Epithelial cell of esophagus (primary cell): ENCODE measurements around the gene ASB4.

Experiments used
- DNase-seq: peaks from one replicate; pipeline ENCODE4 v3.0.0; 2010; ENCODE audit warnings: low read depth
- H3K4me3 ChIP-seq: 2 replicates; pipeline ENCODE4 v1.5.1; 2011; ENCODE audit warnings: mild to moderate bottlenecking, low read length, control low read depth
- CTCF ChIP-seq: IDR thresholded peaks from 2 replicates; pipeline ENCODE4 v1.5.1; 2011; ENCODE audit warnings: low read depth, mild to moderate bottlenecking, low read length, control low read depth, inconsistent platforms; ENCODE audit not compliant: insufficient read depth; ENCODE audit errors: missing control alignments

Gene ASB4

GRCh38 chr7:95509199-95509598 is 23.5 kb downstream of the ASB4 start:
- no peak overlapping the region for H3K4me3 ChIP-seq
- TF ChIP-seq CTCF, result no peak
- DNase-seq, result peak; percentile 11

- DNase-seq, result peak; percentile 62
These were observed 26.0 kb downstream of the ASB4 start for GRCh38 chr7:95511716-95512260.

GRCh38 chr7:95517458-95517857 is 31.7 kb downstream of the ASB4 start:
- H3K4me3 ChIP-seq, result no peak overlapping the region
- no peak for TF ChIP-seq CTCF

More at GRCh38 chr7:95511716-95512260, 26.0 kb downstream of the ASB4 start:
- H3K4me3 ChIP-seq, result no peak overlapping the region
- peak; percentile 77 for TF ChIP-seq CTCF

GRCh38 chr7:95517870-95518269 is 32.1 kb downstream of the ASB4 start:
- no peak overlapping the region for H3K4me3 ChIP-seq
- TF ChIP-seq CTCF, result no peak
- no peak for DNase-seq

More at GRCh38 chr7:95517458-95517857, 31.7 kb downstream of the ASB4 start:
- no peak for DNase-seq

- no peak for TF ChIP-seq CTCF
- H3K4me3 ChIP-seq, result no peak overlapping the region
- no peak for DNase-seq
These were observed 34.4 kb downstream of the ASB4 start for GRCh38 chr7:95520136-95520535.

GRCh38 chr7:95525503-95525902 is 39.8 kb downstream of the ASB4 start:
- TF ChIP-seq CTCF, result no peak
- DNase-seq, result no peak
- no peak overlapping the region for H3K4me3 ChIP-seq

GRCh38 chr7:95526128-95526738 is 40.5 kb downstream of the ASB4 start:
- no peak for DNase-seq
- no peak overlapping the region for H3K4me3 ChIP-seq
- no peak for TF ChIP-seq CTCF
